Measurements from ENCODE around the gene DNAH6. TPM values are rescaled to one million over a fixed set of nuclear protein-coding genes. Genes with fewer than 3 reads are reported as not detected.

DNAH6 gene
- total and polyA plus RNA-seq, 11 donors: 0.05 to 0.75 (median 0.10) TPM; not detected in 2

DNA sequence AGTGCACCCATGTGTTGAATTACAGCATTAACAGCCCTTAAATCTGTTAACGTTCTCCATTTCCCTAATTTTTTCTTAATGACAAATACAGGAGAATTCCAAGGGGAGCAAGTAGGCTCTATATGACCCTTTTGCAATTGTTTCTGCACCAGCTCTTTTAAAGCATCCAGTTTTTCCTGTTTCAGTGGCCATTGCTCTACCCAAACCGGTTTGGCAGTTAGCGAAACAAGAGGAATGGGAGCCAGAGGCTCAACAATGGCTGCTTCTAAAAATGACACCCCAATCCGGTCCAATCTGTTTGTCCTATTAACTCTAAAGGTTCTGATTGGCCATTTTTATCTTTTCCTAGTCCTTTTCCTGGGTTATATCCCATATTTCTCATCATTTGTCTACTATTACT is 42.1 kb upstream of the DNAH6 start:
- 74 to 84% (median 78%) methylated on average over 4 of the region's 4 CpGs for WGBS, 4 donors
- Histone ChIP-seq H3K4me1 (no peaks in the 10 kb centered on the region), H3K27me3 (no peaks in the 10 kb centered on the region), H3K4me3 (no peak overlapping the region), H3K36me3 (no peaks in the 10 kb centered on the region), H3K27ac (no peak overlapping the region), H3K9me3 (peaks cover 0 to 29% (median 6%) of the 10 kb centered on the region in 12 donors)
- no peak for ATAC-seq
- intact Hi-C loops (cut with DNase I): no loop called here
- DNase-seq: no peak
- TF ChIP-seq, protein P1, sequence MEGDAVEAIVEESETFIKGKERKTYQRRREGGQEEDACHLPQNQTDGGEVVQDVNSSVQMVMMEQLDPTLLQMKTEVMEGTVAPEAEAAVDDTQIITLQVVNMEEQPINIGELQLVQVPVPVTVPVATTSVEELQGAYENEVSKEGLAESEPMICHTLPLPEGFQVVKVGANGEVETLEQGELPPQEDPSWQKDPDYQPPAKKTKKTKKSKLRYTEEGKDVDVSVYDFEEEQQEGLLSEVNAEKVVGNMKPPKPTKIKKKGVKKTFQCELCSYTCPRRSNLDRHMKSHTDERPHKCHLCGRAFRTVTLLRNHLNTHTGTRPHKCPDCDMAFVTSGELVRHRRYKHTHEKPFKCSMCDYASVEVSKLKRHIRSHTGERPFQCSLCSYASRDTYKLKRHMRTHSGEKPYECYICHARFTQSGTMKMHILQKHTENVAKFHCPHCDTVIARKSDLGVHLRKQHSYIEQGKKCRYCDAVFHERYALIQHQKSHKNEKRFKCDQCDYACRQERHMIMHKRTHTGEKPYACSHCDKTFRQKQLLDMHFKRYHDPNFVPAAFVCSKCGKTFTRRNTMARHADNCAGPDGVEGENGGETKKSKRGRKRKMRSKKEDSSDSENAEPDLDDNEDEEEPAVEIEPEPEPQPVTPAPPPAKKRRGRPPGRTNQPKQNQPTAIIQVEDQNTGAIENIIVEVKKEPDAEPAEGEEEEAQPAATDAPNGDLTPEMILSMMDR (IDR thresholded peaks at IDR 0.05): no peak
- no peak for TF ChIP-seq POLR2A (IDR thresholded peaks at IDR 0.05)

GRCh38 chr2:84477886-84478285 is 38.4 kb upstream of the DNAH6 start:
- TF ChIP-seq, protein P1 (IDR thresholded peaks at IDR 0.05): no peak
- no peak for TF ChIP-seq POLR2A (IDR thresholded peaks at IDR 0.05)
- Histone ChIP-seq H3K4me1 (no peaks in the 10 kb centered on the region), H3K9me3 (peaks cover 0 to 16% (median 4%) of the 10 kb centered on the region in 12 donors), H3K36me3 (no peaks in the 10 kb centered on the region), H3K27me3 (no peaks in the 10 kb centered on the region), H3K4me3 (no peak overlapping the region), H3K27ac (no peak overlapping the region)
- no peak for DNase-seq
- intact Hi-C loops (cut with DNase I): no loop called here
- ATAC-seq: no peak
- WGBS, 4 donors: 78 to 90% (median 82%) methylated on average over 1 of the region's 1 CpG

DNA sequence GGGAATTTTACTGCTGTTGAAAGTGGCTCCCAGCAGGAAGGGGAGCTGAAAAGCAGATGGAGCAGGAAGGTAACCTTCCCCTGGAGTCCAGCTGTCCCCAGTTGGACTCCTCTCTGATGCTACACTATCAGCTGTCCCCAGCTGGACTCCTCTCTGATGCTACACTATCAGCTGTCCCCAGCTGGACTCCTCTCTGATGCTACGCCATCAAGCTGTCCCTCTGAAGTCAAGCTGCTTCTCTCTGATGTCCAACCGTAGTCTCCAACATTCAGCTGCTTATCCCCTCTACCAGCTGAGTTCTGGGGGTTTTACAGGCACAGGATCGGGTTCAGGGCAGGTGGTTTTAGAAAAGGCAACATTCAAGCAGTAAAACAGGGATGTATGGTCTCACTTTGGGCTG is 37.4 kb upstream of the DNAH6 start:
- 72 to 89% (median 81%) methylated on average over 3 of the region's 3 CpGs for WGBS, 4 donors
- no peak for DNase-seq
- Histone ChIP-seq H3K4me3 (no peak overlapping the region), H3K27me3 (no peaks in the 10 kb centered on the region), H3K9me3 (peaks cover 0 to 16% (median 4%) of the 10 kb centered on the region in 12 donors), H3K36me3 (no peaks in the 10 kb centered on the region), H3K27ac (no peak overlapping the region), H3K4me1 (no peaks in the 10 kb centered on the region)
- TF ChIP-seq, protein P1 (IDR thresholded peaks at IDR 0.05): no peak
- TF ChIP-seq POLR2A (IDR thresholded peaks at IDR 0.05): no peak
- intact Hi-C loops (cut with DNase I): no loop called here
- no peak for ATAC-seq

- Histone ChIP-seq H3K27ac (no peak overlapping the region), H3K27me3 (no peaks in the 10 kb centered on the region), H3K9me3 (peaks cover 0 to 12% (median 3%) of the 10 kb centered on the region in 12 donors), H3K4me1 (peaks cover 0 to 5% (median 0%) of the 10 kb centered on the region in 12 donors), H3K36me3 (no peaks in the 10 kb centered on the region), H3K4me3 (no peak overlapping the region)
- intact Hi-C loops (cut with DNase I): no loop called here
- DNase-seq (no peak), ATAC-seq (no peak)
- 44 to 47% (median 45%) methylated on average over 5 of the region's 5 CpGs for WGBS, 4 donors
- TF ChIP-seq, protein P1 (IDR thresholded peaks at IDR 0.05): no peak
- TF ChIP-seq POLR2A (IDR thresholded peaks at IDR 0.05): no peak
Observed at GRCh38 chr2:84481702-84482101, 34.6 kb upstream of the DNAH6 start.

Measured in heart left ventricle (tissue), 16 donors.